ENCODE measurements around the gene TMEM119. TPM values are rescaled to one million over a fixed set of nuclear protein-coding genes. Genes with fewer than 3 reads are reported as not detected.

Gene TMEM119
- total RNA-seq, 1 experiment from 2014 or later: not detected

GRCh38 chr12:108568338-108569154 lies 29.3 kb downstream of the TMEM119 start:
- no TSS peak for BruUV-seq (replicated peaks)
- Histone ChIP-seq H3K4me1 (ENCODE audit: control insufficient read depth, insufficient read depth, low read length) (peaks cover 15% of the 10 kb centered on the region), H3K27me3 (ENCODE audit: control insufficient read depth, insufficient read depth, low read length) (no peaks in the 10 kb centered on the region), H3K4me3 (ENCODE audit: low read depth in 2 of 2, low read length in 2 of 2) (no peak overlapping the region), H3K27ac (ENCODE audit: low read length) (no peak overlapping the region), H3K9me3 (ENCODE audit: control insufficient read depth, insufficient read depth, low read depth, low read length) (no peaks in the 10 kb centered on the region), H3K36me3 (ENCODE audit: control insufficient read depth, insufficient read depth, low read length) (peaks cover 27% of the 10 kb centered on the region)
- TF ChIP-seq POLR2AphosphoS5 (IDR thresholded peaks at IDR 0.05; ENCODE audit: low read depth, low read length): no peak
- no peak for TF ChIP-seq TCF7L2 (IDR thresholded peaks at IDR 0.05; ENCODE audit: low read depth, low read length)
- TF ChIP-seq REST (IDR thresholded peaks at IDR 0.05; ENCODE audit: insufficient read depth in 1 of 2, low read depth in 2 of 2, low read length in 1 of 2): no peak
- no peak for TF ChIP-seq SIN3A (IDR thresholded peaks at IDR 0.05; ENCODE audit: borderline replicate concordance, insufficient read depth, low read depth, low read length)
- TF ChIP-seq CTCF (IDR thresholded peaks at IDR 0.05): no peak
- DNase-seq (ENCODE audit: low read depth, low spot score) (no peak), ATAC-seq (no peak)
- in situ Hi-C loops (cut with HindIII; ENCODE audit: low pct_unique_long_range_greater_than_20kb, low sequenced_read_pairs): no loop called here
- intact Hi-C loops (cut with micrococcal nuclease; ENCODE audit: unreplicated experiment): no loop called here
- ChIA-PET POLR2A (interaction anchor here (0.5 to 0.6 kb wide), 2 partner anchors 17 to 119 kb away, joined by 3 to 7 read pairs; no protein-coding TSS in a partner anchor), CTCF (interaction anchor here (1.5 kb wide), 1 partner anchor 49 kb away, joined by 5 read pairs; no protein-coding TSS in a partner anchor)

GRCh38 chr12:108567406-108568337 lies 30.2 kb downstream of the TMEM119 start:
- POLR2A ChIA-PET: interaction anchor here (0.5 to 0.6 kb wide), 2 partner anchors 18 to 120 kb away, joined by 3 to 7 read pairs; no protein-coding TSS in a partner anchor
- CTCF ChIA-PET: no interaction called here
- H3K27me3 ChIP-seq (ENCODE audit: control insufficient read depth, insufficient read depth, low read length): no peaks in the 10 kb centered on the region
- BruUV-seq (replicated peaks): no TSS peak
- in situ Hi-C loops (cut with HindIII; ENCODE audit: low pct_unique_long_range_greater_than_20kb, low sequenced_read_pairs) (no loop called here), intact Hi-C loops (cut with micrococcal nuclease; ENCODE audit: unreplicated experiment) (no loop called here)
- no peak for ATAC-seq
- H3K36me3 ChIP-seq (ENCODE audit: control insufficient read depth, insufficient read depth, low read length): peaks cover 30% of the 10 kb centered on the region
- peaks cover 19% of the 10 kb centered on the region for H3K4me1 ChIP-seq (ENCODE audit: control insufficient read depth, insufficient read depth, low read length)
- TF ChIP-seq CTCF (IDR thresholded peaks at IDR 0.05) (no peak), SIN3A (IDR thresholded peaks at IDR 0.05; ENCODE audit: borderline replicate concordance, insufficient read depth, low read depth, low read length) (no peak), TCF7L2 (IDR thresholded peaks at IDR 0.05; ENCODE audit: low read depth, low read length) (no peak), POLR2AphosphoS5 (IDR thresholded peaks at IDR 0.05; ENCODE audit: low read depth, low read length) (no peak), REST (IDR thresholded peaks at IDR 0.05; ENCODE audit: insufficient read depth in 1 of 2, low read depth in 2 of 2, low read length in 1 of 2) (no peak)
- H3K4me3 ChIP-seq (ENCODE audit: low read depth in 2 of 2, low read length in 2 of 2): no peak overlapping the region
- no peak overlapping the region for H3K27ac ChIP-seq (ENCODE audit: low read length)
- no peaks in the 10 kb centered on the region for H3K9me3 ChIP-seq (ENCODE audit: control insufficient read depth, insufficient read depth, low read depth, low read length)
- DNase-seq (ENCODE audit: low read depth, low spot score): no peak

Measured in Panc1 (cell line).